Nephron (organoid): ENCODE measurements around the gene HPS1.

Source experiments
- H3K27ac Mint-ChIP-seq, 3 experiments: 2 replicates each; pipeline ENCODE4 v1.8.0; 2020; ENCODE audit warnings: mixed read lengths in 3 of 3, mild to moderate bottlenecking in 2 of 3, moderate library complexity in 1 of 3
- H3K27me3 Mint-ChIP-seq: 2 replicates; pipeline ENCODE4 v1.8.0; 2021; ENCODE audit warnings: low read depth, mild to moderate bottlenecking, moderate library complexity, mixed read lengths
- H3K36me3 Mint-ChIP-seq: 2 replicates; pipeline ENCODE4 v1.8.0; 2020; ENCODE audit warnings: low read depth, mixed read lengths
- H3K4me1 Mint-ChIP-seq: 2 replicates; pipeline ENCODE4 v1.8.0; 2020; ENCODE audit warnings: mixed read lengths
- H3K4me3 Mint-ChIP-seq, 3 experiments: 2 replicates each; pipeline ENCODE4 v1.8.0; 2020; ENCODE audit warnings: mild to moderate bottlenecking in 3 of 3, mixed read lengths in 3 of 3, moderate library complexity in 2 of 3
- H3K9me3 Mint-ChIP-seq: 2 replicates; pipeline ENCODE4 v1.8.0; 2020; ENCODE audit warnings: mixed read lengths
- CTCF ChIP-seq, 3 experiments: fragments of 200-600 bp; sonication (generic); IDR thresholded peaks; one replicate each; pipeline ENCODE4 v1.5.0; 2021; ENCODE audit warnings: antibody characterized with exemption in 3 of 3; ENCODE audit not compliant: unreplicated experiment in 3 of 3

Gene HPS1

GRCh38 chr10:98433371-98433770 is 13.4 kb downstream of the HPS1 start:
- peaks cover 18% of the 10 kb centered on the region for H3K9me3 Mint-ChIP-seq
- no peak for TF ChIP-seq CTCF (IDR thresholded peaks at IDR 0.05; ENCODE audit: unreplicated experiment in 3 of 3)
- H3K36me3 Mint-ChIP-seq = peaks cover 70% of the 10 kb centered on the region
- no peaks in the 10 kb centered on the region for H3K4me1 Mint-ChIP-seq
- no peak overlapping the region for H3K4me3 Mint-ChIP-seq
- no peak overlapping the region for H3K27ac Mint-ChIP-seq
- H3K27me3 Mint-ChIP-seq = no peaks in the 10 kb centered on the region

- no peak for TF ChIP-seq CTCF (IDR thresholded peaks at IDR 0.05; ENCODE audit: unreplicated experiment in 3 of 3)
- Mint-ChIP-seq H3K4me3 (no peak overlapping the region), H3K36me3 (peaks cover 69% of the 10 kb centered on the region), H3K9me3 (peaks cover 18% of the 10 kb centered on the region), H3K27me3 (no peaks in the 10 kb centered on the region), H3K27ac (no peak overlapping the region), H3K4me1 (no peaks in the 10 kb centered on the region)
Observed at GRCh38 chr10:98432330-98432729, 14.4 kb downstream of the HPS1 start.

- Mint-ChIP-seq H3K9me3 (peaks cover 18% of the 10 kb centered on the region), H3K4me1 (no peaks in the 10 kb centered on the region), H3K36me3 (peaks cover 62% of the 10 kb centered on the region), H3K27ac (no peak overlapping the region), H3K4me3 (no peak overlapping the region), H3K27me3 (no peaks in the 10 kb centered on the region)
- TF ChIP-seq CTCF (IDR thresholded peaks at IDR 0.05; ENCODE audit: unreplicated experiment in 3 of 3) = no peak
Observed at GRCh38 chr10:98431016-98431415, 15.7 kb downstream of the HPS1 start.

- Mint-ChIP-seq H3K9me3 (peaks cover 18% of the 10 kb centered on the region), H3K4me1 (no peaks in the 10 kb centered on the region), H3K27ac (no peak overlapping the region), H3K36me3 (peaks cover 57% of the 10 kb centered on the region), H3K4me3 (no peak overlapping the region), H3K27me3 (no peaks in the 10 kb centered on the region)
- no peak for TF ChIP-seq CTCF (IDR thresholded peaks at IDR 0.05; ENCODE audit: unreplicated experiment in 3 of 3)
Observed at GRCh38 chr10:98430427-98430826, 16.3 kb downstream of the HPS1 start.

GRCh38 chr10:98429320-98430072 is 17.2 kb downstream of the HPS1 start:
- Mint-ChIP-seq H3K4me1 (no peaks in the 10 kb centered on the region), H3K36me3 (peaks cover 47% of the 10 kb centered on the region)
- TF ChIP-seq CTCF (IDR thresholded peaks at IDR 0.05; ENCODE audit: unreplicated experiment in 3 of 3) = no peak

GRCh38 chr10:98427011-98427515 is 19.7 kb downstream of the HPS1 start:
- Mint-ChIP-seq H3K4me3 (no peak overlapping the region), H3K27ac (no peak overlapping the region), H3K27me3 (no peaks in the 10 kb centered on the region), H3K4me1 (no peaks in the 10 kb centered on the region), H3K9me3 (peaks cover 12% of the 10 kb centered on the region), H3K36me3 (peaks cover 27% of the 10 kb centered on the region)
- no peak for TF ChIP-seq CTCF (IDR thresholded peaks at IDR 0.05; ENCODE audit: unreplicated experiment in 3 of 3)

More at GRCh38 chr10:98429320-98430072, 17.2 kb downstream of the HPS1 start:
- Mint-ChIP-seq H3K27me3 (no peaks in the 10 kb centered on the region), H3K27ac (no peak overlapping the region), H3K4me3 (no peak overlapping the region), H3K9me3 (peaks cover 18% of the 10 kb centered on the region)
